BE2C (cell line): Measurements from ENCODE around the gene DAGLB.

Experiments
- DNase-seq: peaks from one replicate; pipeline ENCODE4 v3.0.0-alpha.2; 2020
- H3K27me3 ChIP-seq: fragments of 250-450 bp; sonication (Bioruptor Pico); 2 replicates; pipeline ENCODE4 v1.5.1; 2020; ENCODE audit warnings: mild to moderate bottlenecking
- H3K36me3 ChIP-seq: fragments of 250-450 bp; sonication (Bioruptor Pico); 2 replicates; pipeline ENCODE4 v1.5.1; 2020; ENCODE audit warnings: mild to moderate bottlenecking
- H3K4me1 ChIP-seq: fragments of 250-450 bp; sonication (Bioruptor Pico); 2 replicates; pipeline ENCODE4 v1.5.1; 2020
- H3K4me3 ChIP-seq: 2 replicates; pipeline ENCODE4 v1.5.1; 2011; ENCODE audit warnings: low read depth, low read length
- H3K9me3 ChIP-seq: fragments of 250-450 bp; sonication (Bioruptor Pico); 2 replicates; pipeline ENCODE4 v1.5.1; 2020
- CTCF ChIP-seq: IDR thresholded peaks from 2 replicates; pipeline ENCODE4 v1.5.1; 2012; ENCODE audit warnings: mild to moderate bottlenecking, low read depth, low read length

Gene DAGLB

GRCh38 chr7:6481445-6481844, 33.7 kb upstream of the DAGLB start:
- Histone ChIP-seq H3K36me3 (peaks cover 35% of the 10 kb centered on the region), H3K4me1 (no peaks in the 10 kb centered on the region; the same call in 1 of the 2 replicates), H3K9me3 (no peaks in the 10 kb centered on the region), H3K4me3 (no peak overlapping the region), H3K27me3 (no peaks in the 10 kb centered on the region)
- no peak for TF ChIP-seq CTCF
- DNase-seq: no peak

- H3K4me1 ChIP-seq: no peaks in the 10 kb centered on the region; the same call in 1 of the 2 replicates
- no peak for TF ChIP-seq CTCF
- peaks cover 35% of the 10 kb centered on the region for H3K36me3 ChIP-seq
- no peaks in the 10 kb centered on the region for H3K9me3 ChIP-seq
- DNase-seq: no peak
- H3K27me3 ChIP-seq: no peaks in the 10 kb centered on the region
- no peak overlapping the region for H3K4me3 ChIP-seq
These were observed 32.5 kb upstream of the DAGLB start for GRCh38 chr7:6480323-6480660.

GRCh38 chr7:6479067-6479466, 31.3 kb upstream of the DAGLB start:
- no peak for DNase-seq
- no peaks in the 10 kb centered on the region for H3K9me3 ChIP-seq
- TF ChIP-seq CTCF: no peak
- peaks cover 42% of the 10 kb centered on the region for H3K36me3 ChIP-seq
- no peaks in the 10 kb centered on the region; the same call in 1 of the 2 replicates for H3K4me1 ChIP-seq
- no peaks in the 10 kb centered on the region for H3K27me3 ChIP-seq
- H3K4me3 ChIP-seq: no peak overlapping the region

GRCh38 chr7:6478186-6478585, 30.4 kb upstream of the DAGLB start:
- H3K27me3 ChIP-seq: no peaks in the 10 kb centered on the region
- H3K4me3 ChIP-seq: no peak overlapping the region
- TF ChIP-seq CTCF: no peak
- peaks cover 45% of the 10 kb centered on the region for H3K36me3 ChIP-seq
- no peaks in the 10 kb centered on the region for H3K9me3 ChIP-seq
- no peaks in the 10 kb centered on the region; the same call in 1 of the 2 replicates for H3K4me1 ChIP-seq
- DNase-seq: no peak

- no peaks in the 10 kb centered on the region for H3K9me3 ChIP-seq
- H3K27me3 ChIP-seq: no peaks in the 10 kb centered on the region
- peaks cover 48% of the 10 kb centered on the region for H3K36me3 ChIP-seq
- no peak for DNase-seq
- H3K4me1 ChIP-seq: no peaks in the 10 kb centered on the region; the same call in 1 of the 2 replicates
- no peak for TF ChIP-seq CTCF
- no peak overlapping the region for H3K4me3 ChIP-seq
These were observed 29.5 kb upstream of the DAGLB start for GRCh38 chr7:6477318-6477660.

GRCh38 chr7:6476596-6477317, 29.0 kb upstream of the DAGLB start:
- Histone ChIP-seq H3K4me1 (no peaks in the 10 kb centered on the region; the same call in 1 of the 2 replicates), H3K4me3 (no peak overlapping the region), H3K9me3 (no peaks in the 10 kb centered on the region), H3K27me3 (no peaks in the 10 kb centered on the region), H3K36me3 (peaks cover 51% of the 10 kb centered on the region)
- no peak for DNase-seq
- TF ChIP-seq CTCF: no peak
